VCaP (cell line): ENCODE data around the gene ZC3H13.

Source experiments
- H3K27ac ChIP-seq: fragments of 450-650 bp; 2 replicates; pipeline ENCODE4 v1.5.1; 2017
- TF ChIP-seq, protein P1 (sequence below): fragments of 450-650 bp; conservative IDR thresholded peaks from 2 replicates; pipeline ENCODE4 v1.5.1; 2017; ENCODE audit warnings: mild to moderate bottlenecking, moderate library complexity

ZC3H13 gene, protein sequence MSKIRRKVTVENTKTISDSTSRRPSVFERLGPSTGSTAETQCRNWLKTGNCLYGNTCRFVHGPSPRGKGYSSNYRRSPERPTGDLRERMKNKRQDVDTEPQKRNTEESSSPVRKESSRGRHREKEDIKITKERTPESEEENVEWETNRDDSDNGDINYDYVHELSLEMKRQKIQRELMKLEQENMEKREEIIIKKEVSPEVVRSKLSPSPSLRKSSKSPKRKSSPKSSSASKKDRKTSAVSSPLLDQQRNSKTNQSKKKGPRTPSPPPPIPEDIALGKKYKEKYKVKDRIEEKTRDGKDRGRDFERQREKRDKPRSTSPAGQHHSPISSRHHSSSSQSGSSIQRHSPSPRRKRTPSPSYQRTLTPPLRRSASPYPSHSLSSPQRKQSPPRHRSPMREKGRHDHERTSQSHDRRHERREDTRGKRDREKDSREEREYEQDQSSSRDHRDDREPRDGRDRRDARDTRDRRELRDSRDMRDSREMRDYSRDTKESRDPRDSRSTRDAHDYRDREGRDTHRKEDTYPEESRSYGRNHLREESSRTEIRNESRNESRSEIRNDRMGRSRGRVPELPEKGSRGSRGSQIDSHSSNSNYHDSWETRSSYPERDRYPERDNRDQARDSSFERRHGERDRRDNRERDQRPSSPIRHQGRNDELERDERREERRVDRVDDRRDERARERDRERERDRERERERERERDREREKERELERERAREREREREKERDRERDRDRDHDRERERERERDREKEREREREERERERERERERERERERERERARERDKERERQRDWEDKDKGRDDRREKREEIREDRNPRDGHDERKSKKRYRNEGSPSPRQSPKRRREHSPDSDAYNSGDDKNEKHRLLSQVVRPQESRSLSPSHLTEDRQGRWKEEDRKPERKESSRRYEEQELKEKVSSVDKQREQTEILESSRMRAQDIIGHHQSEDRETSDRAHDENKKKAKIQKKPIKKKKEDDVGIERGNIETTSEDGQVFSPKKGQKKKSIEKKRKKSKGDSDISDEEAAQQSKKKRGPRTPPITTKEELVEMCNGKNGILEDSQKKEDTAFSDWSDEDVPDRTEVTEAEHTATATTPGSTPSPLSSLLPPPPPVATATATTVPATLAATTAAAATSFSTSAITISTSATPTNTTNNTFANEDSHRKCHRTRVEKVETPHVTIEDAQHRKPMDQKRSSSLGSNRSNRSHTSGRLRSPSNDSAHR (N-terminal part only)

DNA sequence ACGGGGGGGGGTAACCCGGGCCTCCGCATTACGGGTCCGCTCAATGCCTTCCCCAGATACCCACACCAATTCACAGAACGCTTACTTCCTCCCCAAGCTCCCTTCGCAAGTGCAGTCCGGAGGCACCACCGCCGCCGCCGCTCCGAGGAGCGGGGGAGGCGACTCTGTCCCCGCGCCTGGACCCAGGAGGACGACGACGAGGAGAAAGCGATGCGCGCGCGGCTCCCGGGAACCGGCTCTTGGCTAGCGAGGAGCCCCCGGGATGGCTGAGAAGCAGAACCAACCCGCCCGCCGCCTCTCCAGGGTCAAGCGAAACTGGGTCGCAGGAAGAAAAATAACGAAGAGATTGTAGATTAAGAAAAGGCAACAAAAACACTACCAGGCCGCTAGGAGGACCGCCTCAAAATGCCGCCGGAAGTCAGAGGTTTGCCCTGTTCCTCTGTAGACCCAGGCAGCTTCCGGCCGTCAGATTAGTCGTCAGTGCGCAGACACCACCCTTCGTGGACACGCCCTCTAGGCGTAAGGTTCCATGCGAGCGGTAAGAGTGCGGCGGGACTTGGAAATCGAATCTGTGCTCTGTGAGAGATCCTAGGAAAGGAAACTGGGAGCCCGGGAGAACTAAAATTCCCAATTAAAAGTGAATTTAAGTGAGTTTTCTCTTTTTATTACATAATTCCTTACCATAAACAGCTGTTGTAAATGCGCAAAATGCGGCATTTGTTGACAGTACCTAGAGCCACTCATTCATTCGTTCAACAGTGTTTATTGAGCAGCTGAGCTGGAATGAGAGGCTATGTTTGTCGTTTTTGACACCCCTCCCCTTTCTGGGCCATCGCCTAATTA, at the start of gene ZC3H13:
Gene ZC3H13, minus strand, starts transcription at position 428 of the 843 bp plus-strand sequence. CDS start 7,239 bp downstream, outside the sequence.
- H3K27ac ChIP-seq: peak within 1 kb of the TSS; percentile 89
- TF ChIP-seq, protein P1, sequence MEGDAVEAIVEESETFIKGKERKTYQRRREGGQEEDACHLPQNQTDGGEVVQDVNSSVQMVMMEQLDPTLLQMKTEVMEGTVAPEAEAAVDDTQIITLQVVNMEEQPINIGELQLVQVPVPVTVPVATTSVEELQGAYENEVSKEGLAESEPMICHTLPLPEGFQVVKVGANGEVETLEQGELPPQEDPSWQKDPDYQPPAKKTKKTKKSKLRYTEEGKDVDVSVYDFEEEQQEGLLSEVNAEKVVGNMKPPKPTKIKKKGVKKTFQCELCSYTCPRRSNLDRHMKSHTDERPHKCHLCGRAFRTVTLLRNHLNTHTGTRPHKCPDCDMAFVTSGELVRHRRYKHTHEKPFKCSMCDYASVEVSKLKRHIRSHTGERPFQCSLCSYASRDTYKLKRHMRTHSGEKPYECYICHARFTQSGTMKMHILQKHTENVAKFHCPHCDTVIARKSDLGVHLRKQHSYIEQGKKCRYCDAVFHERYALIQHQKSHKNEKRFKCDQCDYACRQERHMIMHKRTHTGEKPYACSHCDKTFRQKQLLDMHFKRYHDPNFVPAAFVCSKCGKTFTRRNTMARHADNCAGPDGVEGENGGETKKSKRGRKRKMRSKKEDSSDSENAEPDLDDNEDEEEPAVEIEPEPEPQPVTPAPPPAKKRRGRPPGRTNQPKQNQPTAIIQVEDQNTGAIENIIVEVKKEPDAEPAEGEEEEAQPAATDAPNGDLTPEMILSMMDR: peak; percentile 39

DNA sequence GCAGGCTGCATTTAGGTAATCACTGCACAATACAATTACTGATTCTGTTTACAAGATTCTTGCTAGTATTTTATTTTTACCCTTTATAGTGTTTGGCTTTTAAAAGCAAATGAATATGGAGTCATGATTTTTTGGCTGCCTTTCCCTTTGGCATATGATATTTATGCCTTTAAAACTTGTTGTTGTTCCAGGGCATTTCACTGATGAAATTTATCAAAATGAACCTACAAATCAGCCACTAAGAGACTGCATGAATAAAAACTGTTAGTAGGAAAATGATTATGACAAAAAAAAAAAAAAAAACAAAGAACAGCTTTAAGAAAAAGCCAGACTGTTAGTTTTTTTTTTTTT, 49.7 kb upstream of the ZC3H13 start:
- TF ChIP-seq, protein P1: no peak
- peak overlapping the region; percentile 71 for H3K27ac ChIP-seq

DNA sequence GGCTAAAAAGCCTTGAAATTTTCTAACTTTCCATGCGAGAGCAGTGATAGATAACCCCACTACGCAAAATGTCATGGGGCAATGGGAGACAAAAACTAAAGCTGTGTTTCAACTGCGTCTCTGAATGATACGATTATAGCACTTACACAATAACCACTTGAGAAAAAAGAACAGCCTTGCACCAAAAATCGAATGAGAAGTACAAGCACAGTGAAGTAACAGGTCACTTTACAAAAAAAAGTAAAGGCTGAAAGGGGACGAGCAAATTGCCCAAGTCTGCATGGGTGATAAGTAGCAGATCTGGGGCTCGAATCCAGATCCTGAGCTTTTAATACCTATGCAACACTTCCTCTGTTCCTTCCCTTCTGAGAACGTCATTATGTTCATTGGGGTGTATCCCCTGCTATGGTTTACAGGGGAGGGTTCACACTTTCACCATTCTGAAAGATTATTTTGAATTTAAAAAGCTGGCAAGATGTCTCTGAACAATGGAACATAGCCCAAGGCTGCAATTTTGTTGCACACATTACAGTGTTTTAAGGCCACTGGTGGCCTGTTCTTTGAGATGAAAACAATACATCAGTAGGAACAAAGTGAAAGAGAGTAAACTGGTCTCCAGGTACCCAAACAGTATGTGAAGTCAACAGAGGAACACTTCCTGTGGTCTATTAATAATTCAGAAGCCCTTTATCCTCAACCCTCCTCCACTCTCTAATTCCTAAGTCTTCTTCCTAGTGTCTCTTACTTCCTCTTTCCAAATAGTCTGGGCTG, 49.1 kb upstream of the ZC3H13 start:
- H3K27ac ChIP-seq: peak overlapping the region; percentile 71
- TF ChIP-seq, protein P1: no peak

DNA sequence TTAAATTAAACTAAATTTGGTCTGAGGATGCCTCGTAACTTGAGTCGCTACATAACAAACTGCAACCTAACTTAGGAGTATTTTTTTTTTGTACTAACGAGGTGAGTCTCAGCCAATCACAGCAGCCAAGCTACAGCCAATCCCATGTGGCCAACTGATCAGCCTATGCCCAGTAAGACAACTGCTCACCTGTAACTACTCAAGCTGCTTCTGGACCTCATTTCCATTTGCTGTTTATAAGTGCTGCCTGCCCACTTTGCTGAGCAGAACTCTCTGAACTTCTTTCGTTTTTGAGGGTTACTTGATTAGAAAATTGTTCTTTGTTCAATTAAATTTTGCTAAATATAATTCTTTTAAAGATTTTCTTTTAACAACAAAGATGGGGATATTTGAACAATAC, 48.5 kb upstream of the ZC3H13 start:
- H3K27ac ChIP-seq: peak overlapping the region; percentile 71
- TF ChIP-seq, protein P1: no peak

DNA sequence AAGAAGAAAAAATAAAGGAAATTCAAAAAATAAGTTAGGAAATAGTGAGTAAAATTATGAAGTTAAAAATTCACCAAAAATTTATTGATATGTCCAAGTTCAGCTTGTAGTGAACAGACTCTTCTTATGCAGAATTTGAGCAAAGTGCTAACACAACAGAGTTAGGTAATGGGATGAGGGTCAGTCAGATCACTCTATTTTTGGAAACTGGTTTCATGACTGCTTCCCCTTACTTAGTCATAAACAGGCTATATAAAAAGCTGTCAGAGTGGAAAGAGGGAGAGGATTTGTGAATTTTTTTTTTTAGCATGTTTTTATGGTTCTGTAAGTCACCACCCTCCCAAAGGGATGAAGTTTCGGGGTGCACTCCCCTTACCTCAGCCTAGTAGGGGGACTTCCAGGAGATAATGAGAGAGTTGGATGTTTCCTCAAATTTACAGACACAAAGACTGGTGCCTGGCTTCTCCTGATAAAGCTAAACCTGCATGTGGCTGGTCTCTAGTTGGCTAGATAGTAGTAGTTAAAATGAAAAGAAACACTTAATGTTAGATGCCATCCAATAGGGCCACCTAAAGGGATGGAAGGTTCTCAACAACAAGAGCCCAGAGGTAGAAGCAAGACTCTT, 47.8 kb upstream of the ZC3H13 start:
- TF ChIP-seq, protein P1: no peak
- no peak overlapping the region for H3K27ac ChIP-seq

DNA sequence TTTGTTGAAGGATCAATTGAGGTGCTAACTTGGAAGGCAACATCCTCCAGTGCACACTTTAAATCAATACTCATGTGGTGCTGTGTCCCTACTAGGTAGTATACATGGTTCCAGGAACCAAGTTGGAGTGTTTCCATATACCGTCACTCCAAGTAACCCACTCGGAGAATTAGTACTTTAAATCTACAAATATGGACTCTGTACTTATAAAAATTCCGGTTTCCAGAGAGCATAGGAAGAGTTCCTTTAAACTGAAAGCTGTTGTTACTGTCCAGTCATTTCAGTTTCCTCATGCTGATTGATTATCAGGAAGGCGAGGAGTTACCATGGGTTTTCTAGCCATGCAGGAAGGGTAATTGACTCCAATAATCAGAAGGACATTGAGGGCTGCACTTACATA, 45.1 kb upstream of the ZC3H13 start:
- TF ChIP-seq, protein P1: no peak
- H3K27ac ChIP-seq: no peak overlapping the region
